ENCODE data around the gene TTLL6.

- TF ChIP-seq CTCF (conservative IDR thresholded peaks at IDR 0.05; ENCODE audit: low read depth, low read length) (no peak), POLR2A (IDR thresholded peaks at IDR 0.05; ENCODE audit: low read depth, low read length) (no peak), CEBPB (IDR thresholded peaks at IDR 0.05; ENCODE audit: low read depth, low read length) (no peak), FOS (IDR thresholded peaks at IDR 0.05; ENCODE audit: low read depth, low read length) (no peak), MXI1 (IDR thresholded peaks at IDR 0.05; ENCODE audit: borderline replicate concordance, low read depth, low read length) (no peak), MAZ (IDR thresholded peaks at IDR 0.05; ENCODE audit: borderline replicate concordance, low read depth, low read length) (no peak), SMC3 (IDR thresholded peaks at IDR 0.05; ENCODE audit: low read depth, low read length) (no peak), RAD21 (IDR thresholded peaks at IDR 0.05; ENCODE audit: low read length) (no peak), RFX5 (IDR thresholded peaks at IDR 0.05; ENCODE audit: low read depth, low read length) (no peak)
Observed at GRCh38 chr17:48834973-48835372, 17.9 kb upstream of the TTLL6 start.
